RPMI7951 (cell line): ENCODE results near the gene IGSF10. TPM values are rescaled to one million over a fixed set of nuclear protein-coding genes. Genes with fewer than 3 reads are reported as not detected.

ENCODE experiments used
- DNase-seq: peaks from one replicate; pipeline ENCODE4 v3.0.0-alpha.2; 2012; ENCODE audit warnings: low read depth
- total RNA-seq: library from RNA; depleted of rRNA; stranded (reverse); fragments of >200 nt; shearing (Covaris generic); gene quantifications from 2 replicates; pipeline ENCODE4 v1.2.3, GENCODE V29; 2014; rRNA removed

Gene IGSF10
- total RNA-seq, 1 experiment from 2014 or later: 0.36 TPM

DNA sequence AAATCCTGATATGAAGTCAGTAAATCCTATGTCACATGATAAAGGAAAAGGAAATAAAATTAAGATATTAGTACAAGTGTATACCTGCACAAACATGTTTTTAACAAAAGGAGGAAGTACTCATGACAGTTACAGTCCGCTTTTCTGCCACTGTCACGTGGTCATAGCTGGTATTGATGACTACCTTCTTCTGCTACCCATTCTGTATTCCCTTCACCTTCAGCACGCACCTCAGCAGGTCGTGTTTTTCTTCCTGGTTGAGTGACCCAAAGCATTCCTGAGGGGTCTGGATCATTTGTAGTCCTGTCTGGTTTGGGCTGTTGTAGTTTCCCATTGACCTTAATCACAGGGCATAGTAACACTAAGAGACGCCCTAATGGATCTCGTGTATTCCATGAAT is 41.1 kb downstream of the IGSF10 start:
- DNase-seq: no peak

DNA sequence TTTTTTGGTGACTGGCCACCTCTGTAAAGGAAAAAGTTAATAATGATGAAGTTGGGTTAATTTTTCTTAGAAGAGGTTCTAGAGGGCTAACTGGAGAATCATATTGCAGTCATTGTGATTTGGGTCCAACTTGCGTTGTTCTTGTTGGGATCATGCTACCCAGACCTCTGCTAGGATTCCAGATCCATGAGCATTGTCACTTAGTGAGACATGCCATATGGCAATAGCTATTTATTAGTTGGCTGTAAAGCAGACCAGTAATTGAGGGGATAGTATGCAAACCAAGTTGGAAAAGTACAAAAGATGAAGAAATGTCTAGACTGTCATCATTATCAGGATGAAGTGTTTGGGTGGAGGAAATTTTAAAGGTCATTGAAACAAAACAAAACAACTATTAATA is 45.6 kb downstream of the IGSF10 start:
- no peak for DNase-seq

DNA sequence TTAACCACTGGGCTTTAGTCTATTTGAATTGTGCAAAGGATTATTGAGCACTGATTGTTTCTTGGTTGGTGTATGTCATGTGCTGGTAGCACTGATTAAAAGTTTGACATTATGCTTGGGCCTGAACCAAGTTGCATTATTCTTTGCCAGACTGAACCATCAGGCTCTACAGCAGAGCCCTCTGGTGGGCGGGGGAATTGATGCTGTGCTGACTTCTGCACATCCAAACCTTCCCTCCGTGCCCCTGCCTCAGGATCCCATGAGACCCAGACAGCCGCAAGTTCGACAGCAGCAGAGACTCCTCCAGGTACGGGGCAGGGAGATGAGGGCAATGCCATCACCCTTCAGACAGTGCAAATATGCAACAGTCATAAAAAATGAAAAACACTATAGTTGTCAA is 47.9 kb downstream of the IGSF10 start:
- DNase-seq: no peak

Other genes with a start within 250 kb of the IGSF10 start
- not detected in 2 replicates for gene P2RY14, start 182.5 kb downstream of the IGSF10 start, total RNA-seq
- gene GPR87, start 144.2 kb downstream of the IGSF10 start, total RNA-seq: not detected in 2 replicates
- gene P2RY13, start 131.5 kb downstream of the IGSF10 start, total RNA-seq: not detected in 2 replicates
- not detected in 2 replicates for gene P2RY12, start 76.3 kb downstream of the IGSF10 start, total RNA-seq